Measurements from ENCODE around the gene VPS39. TPM values are rescaled to one million over a fixed set of nuclear protein-coding genes. Genes with fewer than 3 reads are reported as not detected.

The VPS39 gene
- total RNA-seq, 1 donor from 2014 or later = 43.3 TPM

GRCh38 chr15:42172475-42172874 lies 35.6 kb downstream of the VPS39 start:
- Histone ChIP-seq H3K27me3 (ENCODE audit: control insufficient read depth, insufficient read depth, low read length) (no peaks in the 10 kb centered on the region), H3K36me3 (ENCODE audit: control insufficient read depth, insufficient read depth, low read length) (peaks cover 1% of the 10 kb centered on the region), H3K4me3 (ENCODE audit: low read depth, low read length) (no peak overlapping the region)
- no peak for TF ChIP-seq CTCF (IDR thresholded peaks at IDR 0.05; ENCODE audit: insufficient read depth, low read length, poor library complexity, severe bottlenecking)
- no peak for DNase-seq (ENCODE audit: low read depth)

- TF ChIP-seq CTCF (IDR thresholded peaks at IDR 0.05; ENCODE audit: insufficient read depth, low read length, poor library complexity, severe bottlenecking) = no peak
- no peaks in the 10 kb centered on the region for H3K27me3 ChIP-seq (ENCODE audit: control insufficient read depth, insufficient read depth, low read length)
- no peak for DNase-seq (ENCODE audit: low read depth)
- peaks cover 2% of the 10 kb centered on the region for H3K36me3 ChIP-seq (ENCODE audit: control insufficient read depth, insufficient read depth, low read length)
- H3K4me3 ChIP-seq (ENCODE audit: low read depth, low read length) = no peak overlapping the region
These were observed 36.3 kb downstream of the VPS39 start for GRCh38 chr15:42171795-42172194.

- TF ChIP-seq CTCF (IDR thresholded peaks at IDR 0.05; ENCODE audit: insufficient read depth, low read length, poor library complexity, severe bottlenecking) = no peak
- H3K27me3 ChIP-seq (ENCODE audit: control insufficient read depth, insufficient read depth, low read length) = no peaks in the 10 kb centered on the region
- DNase-seq (ENCODE audit: low read depth) = no peak
- H3K4me3 ChIP-seq (ENCODE audit: low read depth, low read length) = no peak overlapping the region
- H3K36me3 ChIP-seq (ENCODE audit: control insufficient read depth, insufficient read depth, low read length) = peaks cover 4% of the 10 kb centered on the region
These were observed 37.0 kb downstream of the VPS39 start for GRCh38 chr15:42171122-42171521.

- Histone ChIP-seq H3K4me3 (ENCODE audit: low read depth, low read length) (no peak overlapping the region), H3K36me3 (ENCODE audit: control insufficient read depth, insufficient read depth, low read length) (peaks cover 11% of the 10 kb centered on the region), H3K27me3 (ENCODE audit: control insufficient read depth, insufficient read depth, low read length) (no peaks in the 10 kb centered on the region)
- DNase-seq (ENCODE audit: low read depth) = no peak
- TF ChIP-seq CTCF (IDR thresholded peaks at IDR 0.05; ENCODE audit: insufficient read depth, low read length, poor library complexity, severe bottlenecking) = no peak
These were observed 41.7 kb downstream of the VPS39 start for GRCh38 chr15:42166225-42166940.

- Histone ChIP-seq H3K4me3 (ENCODE audit: low read depth, low read length) (no peak overlapping the region), H3K36me3 (ENCODE audit: control insufficient read depth, insufficient read depth, low read length) (peaks cover 11% of the 10 kb centered on the region), H3K27me3 (ENCODE audit: control insufficient read depth, insufficient read depth, low read length) (no peaks in the 10 kb centered on the region)
- no peak for TF ChIP-seq CTCF (IDR thresholded peaks at IDR 0.05; ENCODE audit: insufficient read depth, low read length, poor library complexity, severe bottlenecking)
- no peak for DNase-seq (ENCODE audit: low read depth)
These were observed 43.0 kb downstream of the VPS39 start for GRCh38 chr15:42165106-42165505.
